Nephron progenitor cell (in vitro differentiated cells): ENCODE data around the gene SYNGR4.

Experiments
- DNase-seq: peaks from one replicate; pipeline ENCODE4 v3.0.0; 2021
- H3K27ac Mint-ChIP-seq: 2 replicates; pipeline ENCODE4 v1.8.0; 2021; ENCODE audit warnings: mild to moderate bottlenecking, moderate library complexity, mixed read lengths
- H3K27me3 Mint-ChIP-seq: 2 replicates; pipeline ENCODE4 v1.8.0; 2021; ENCODE audit warnings: mild to moderate bottlenecking, low read depth, mixed read lengths; ENCODE audit not compliant: poor library complexity
- H3K36me3 Mint-ChIP-seq: 2 replicates; pipeline ENCODE4 v1.8.0; 2021; ENCODE audit warnings: low read depth, mixed read lengths
- H3K4me1 Mint-ChIP-seq: 2 replicates; pipeline ENCODE4 v1.8.0; 2021; ENCODE audit warnings: mixed read lengths
- H3K4me3 Mint-ChIP-seq: 2 replicates; pipeline ENCODE4 v1.8.0; 2021; ENCODE audit warnings: mild to moderate bottlenecking, moderate library complexity, mixed read lengths
- H3K9me3 Mint-ChIP-seq: 2 replicates; pipeline ENCODE4 v1.8.0; 2021; ENCODE audit warnings: mild to moderate bottlenecking, moderate library complexity, mixed read lengths
- TF ChIP-seq, protein P1 (sequence below): fragments of 200-600 bp; sonication (generic); IDR thresholded peaks from 2 replicates; pipeline ENCODE4 v1.5.0; 2021; ENCODE audit warnings: antibody characterized with exemption

Gene SYNGR4

DNA sequence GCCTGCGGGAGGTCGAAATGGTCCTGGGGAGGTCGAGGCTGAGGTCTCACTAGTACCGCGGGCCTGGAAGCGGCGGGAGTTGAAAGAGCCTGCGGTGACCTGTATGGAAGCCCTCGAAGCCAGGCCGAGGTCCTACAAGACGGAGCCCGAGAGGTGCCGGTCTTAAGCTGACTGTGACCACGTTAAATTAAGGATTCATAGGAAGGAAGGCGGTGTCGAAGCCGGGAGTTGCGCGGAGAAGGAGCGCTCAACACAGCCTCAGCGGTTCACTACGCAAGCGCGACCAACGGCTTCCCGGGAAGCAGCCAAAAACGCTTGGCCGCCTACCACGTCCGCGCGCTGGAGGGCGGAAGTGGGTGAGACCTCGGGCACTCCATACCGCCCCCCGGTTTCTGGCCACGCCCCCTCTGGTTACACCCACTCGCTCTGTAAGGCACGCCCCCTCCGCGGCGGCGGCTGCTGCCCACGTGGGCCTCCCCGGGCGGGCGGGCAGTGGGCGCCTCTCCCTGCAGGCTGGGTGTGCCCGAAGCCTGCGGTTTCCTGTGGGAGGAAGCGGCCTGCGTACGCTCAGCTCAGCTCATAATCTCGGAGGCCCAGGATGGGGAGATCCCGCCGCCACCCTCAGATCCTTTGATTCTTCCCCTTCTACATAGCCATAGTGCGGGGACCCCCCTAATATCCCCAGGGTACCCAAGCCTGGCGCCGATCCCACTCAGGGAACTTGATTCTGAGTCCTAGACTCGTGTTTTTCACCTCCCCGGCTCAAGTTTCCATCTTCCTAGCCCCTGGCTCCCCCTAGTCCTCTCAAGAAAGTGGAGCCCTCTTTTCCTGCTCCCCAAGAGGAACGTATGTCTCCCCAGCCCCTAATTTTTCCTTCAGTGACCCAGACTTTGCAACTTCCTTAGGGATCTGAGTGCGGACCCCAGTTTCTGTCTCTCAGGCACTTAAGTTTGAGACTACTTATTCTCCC lies 42.3 kb upstream of the SYNGR4 start:
- TF ChIP-seq, protein P1, sequence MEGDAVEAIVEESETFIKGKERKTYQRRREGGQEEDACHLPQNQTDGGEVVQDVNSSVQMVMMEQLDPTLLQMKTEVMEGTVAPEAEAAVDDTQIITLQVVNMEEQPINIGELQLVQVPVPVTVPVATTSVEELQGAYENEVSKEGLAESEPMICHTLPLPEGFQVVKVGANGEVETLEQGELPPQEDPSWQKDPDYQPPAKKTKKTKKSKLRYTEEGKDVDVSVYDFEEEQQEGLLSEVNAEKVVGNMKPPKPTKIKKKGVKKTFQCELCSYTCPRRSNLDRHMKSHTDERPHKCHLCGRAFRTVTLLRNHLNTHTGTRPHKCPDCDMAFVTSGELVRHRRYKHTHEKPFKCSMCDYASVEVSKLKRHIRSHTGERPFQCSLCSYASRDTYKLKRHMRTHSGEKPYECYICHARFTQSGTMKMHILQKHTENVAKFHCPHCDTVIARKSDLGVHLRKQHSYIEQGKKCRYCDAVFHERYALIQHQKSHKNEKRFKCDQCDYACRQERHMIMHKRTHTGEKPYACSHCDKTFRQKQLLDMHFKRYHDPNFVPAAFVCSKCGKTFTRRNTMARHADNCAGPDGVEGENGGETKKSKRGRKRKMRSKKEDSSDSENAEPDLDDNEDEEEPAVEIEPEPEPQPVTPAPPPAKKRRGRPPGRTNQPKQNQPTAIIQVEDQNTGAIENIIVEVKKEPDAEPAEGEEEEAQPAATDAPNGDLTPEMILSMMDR, result no peak
- no peaks in the 10 kb centered on the region for H3K36me3 Mint-ChIP-seq
- peak; percentile 99 for DNase-seq
- peak overlapping the region; percentile 87 for H3K4me3 Mint-ChIP-seq
- peaks cover 86% of the 10 kb centered on the region for H3K4me1 Mint-ChIP-seq
- peaks cover 5% of the 10 kb centered on the region for H3K27me3 Mint-ChIP-seq
- H3K9me3 Mint-ChIP-seq, result no peaks in the 10 kb centered on the region
- peak overlapping the region; percentile 100 for H3K27ac Mint-ChIP-seq

DNA sequence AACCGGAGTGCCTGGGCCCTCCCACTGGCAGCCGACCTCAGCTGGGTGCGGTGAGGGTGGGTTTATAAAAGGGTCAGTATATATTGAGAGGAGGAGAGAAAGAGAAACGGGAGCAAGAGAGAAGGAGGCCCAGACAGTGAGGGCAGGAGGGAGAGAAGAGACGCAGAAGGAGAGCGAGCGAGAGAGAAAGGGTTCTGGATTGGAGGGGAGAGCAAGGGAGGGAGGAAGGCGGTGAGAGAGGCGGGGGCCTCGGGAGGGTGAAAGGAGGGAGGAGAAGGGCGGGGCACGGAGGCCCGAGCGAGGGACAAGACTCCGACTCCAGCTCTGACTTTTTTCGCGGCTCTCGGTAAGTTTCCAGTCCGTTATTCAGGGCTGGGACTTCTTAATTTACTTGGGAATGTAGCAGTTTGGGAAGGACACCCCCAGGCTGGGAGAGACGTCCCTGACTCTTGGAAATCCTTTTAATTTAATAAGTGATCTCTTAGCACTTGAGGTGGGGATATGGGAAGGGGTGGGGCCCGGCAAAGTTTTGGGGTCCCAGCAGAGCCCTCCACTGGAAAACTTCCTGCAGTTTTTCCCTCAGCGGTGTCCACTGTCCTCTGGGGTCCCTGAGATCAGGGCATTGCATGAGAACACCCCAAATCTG lies 38.8 kb upstream of the SYNGR4 start, which contains the start of gene EMP3:
Gene EMP3 (plus strand): TSS at position 288 of the 646 bp plus-strand sequence. CDS start 1,293 bp downstream, outside the sequence.
- H3K36me3 Mint-ChIP-seq, result peaks cover 13% of the 10 kb centered on the region
- H3K9me3 Mint-ChIP-seq, result peaks cover 20% of the 10 kb centered on the region
- peak within 1 kb of the TSS; percentile 81 for H3K4me3 Mint-ChIP-seq
- peak; percentile 75 for DNase-seq
- TF ChIP-seq, protein P1, result no peak
- H3K27me3 Mint-ChIP-seq, result no peaks in the 10 kb centered on the region
- peaks cover 74% of the 10 kb centered on the region for H3K4me1 Mint-ChIP-seq
- H3K27ac Mint-ChIP-seq, result peak within 1 kb of the TSS; percentile 93

DNA sequence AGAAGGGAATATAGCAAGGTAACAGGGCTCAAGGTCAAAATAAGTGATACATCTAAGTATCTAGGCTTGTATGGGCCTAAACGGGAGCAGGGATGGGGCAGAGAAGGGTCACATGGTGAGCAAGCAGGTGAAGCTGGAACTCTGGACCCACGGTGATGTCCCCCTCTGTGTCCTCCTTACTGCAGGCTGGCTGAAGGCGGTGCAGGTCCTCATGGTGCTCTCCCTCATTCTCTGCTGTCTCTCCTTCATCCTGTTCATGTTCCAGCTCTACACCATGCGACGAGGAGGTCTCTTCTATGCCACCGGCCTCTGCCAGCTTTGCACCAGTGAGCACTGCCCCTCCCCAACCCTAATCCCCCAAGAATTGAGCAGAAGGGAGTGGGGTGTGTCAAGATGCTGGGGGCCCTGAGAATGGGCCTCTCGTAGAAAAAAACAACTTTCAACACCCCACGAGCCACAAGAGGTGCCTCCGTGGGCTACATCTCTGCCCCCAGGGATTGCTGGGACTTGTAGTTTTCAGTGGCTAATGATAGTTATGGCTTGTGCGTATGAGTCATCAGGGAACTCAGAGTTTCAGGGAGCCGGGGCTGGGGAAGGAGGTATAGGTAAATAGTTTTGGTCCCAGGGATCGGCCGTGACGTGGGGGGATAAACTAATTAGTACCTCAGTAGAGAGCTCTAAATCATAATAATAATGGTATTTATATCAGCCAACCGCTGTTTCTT lies 34.8 kb upstream of the SYNGR4 start:
- peaks cover 71% of the 10 kb centered on the region for H3K4me1 Mint-ChIP-seq
- TF ChIP-seq, protein P1, result no peak
- H3K27ac Mint-ChIP-seq, result peak overlapping the region; percentile 96
- DNase-seq, result no peak
- H3K36me3 Mint-ChIP-seq, result peaks cover 13% of the 10 kb centered on the region
- H3K27me3 Mint-ChIP-seq, result peaks cover 5% of the 10 kb centered on the region
- peaks cover 20% of the 10 kb centered on the region for H3K9me3 Mint-ChIP-seq
- H3K4me3 Mint-ChIP-seq, result peak overlapping the region; percentile 79

DNA sequence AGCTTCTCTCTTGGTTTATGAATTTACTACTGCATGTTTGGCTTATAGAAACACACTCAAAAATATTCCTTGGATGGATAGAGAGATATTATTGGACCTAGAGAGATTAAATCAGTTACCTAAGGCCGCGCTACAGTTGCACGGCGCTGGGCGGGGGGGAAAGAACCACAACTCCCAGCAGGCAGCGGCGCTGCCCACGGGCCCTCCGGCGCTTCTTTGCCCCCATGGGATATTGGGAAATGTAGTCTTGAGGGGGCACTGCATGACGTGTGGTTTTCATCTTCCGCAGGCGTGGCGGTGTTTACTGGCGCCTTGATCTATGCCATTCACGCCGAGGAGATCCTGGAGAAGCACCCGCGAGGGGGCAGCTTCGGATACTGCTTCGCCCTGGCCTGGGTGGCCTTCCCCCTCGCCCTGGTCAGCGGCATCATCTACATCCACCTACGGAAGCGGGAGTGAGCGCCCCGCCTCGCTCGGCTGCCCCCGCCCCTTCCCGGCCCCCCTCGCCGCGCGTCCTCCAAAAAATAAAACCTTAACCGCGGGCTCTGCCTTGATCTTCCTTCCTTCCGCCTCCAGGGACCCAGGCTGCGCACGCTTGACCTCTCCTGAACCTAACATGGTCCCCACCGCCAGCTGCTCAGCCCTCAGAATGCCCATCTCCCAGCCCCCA lies 34.0 kb upstream of the SYNGR4 start:
- Mint-ChIP-seq H3K4me1 (peaks cover 69% of the 10 kb centered on the region), H3K27ac (peak overlapping the region; percentile 96), H3K9me3 (peaks cover 20% of the 10 kb centered on the region), H3K27me3 (peaks cover 5% of the 10 kb centered on the region), H3K36me3 (peaks cover 13% of the 10 kb centered on the region), H3K4me3 (peak overlapping the region; percentile 79)
- TF ChIP-seq, protein P1, result no peak
- DNase-seq, result peak; percentile 82

DNA sequence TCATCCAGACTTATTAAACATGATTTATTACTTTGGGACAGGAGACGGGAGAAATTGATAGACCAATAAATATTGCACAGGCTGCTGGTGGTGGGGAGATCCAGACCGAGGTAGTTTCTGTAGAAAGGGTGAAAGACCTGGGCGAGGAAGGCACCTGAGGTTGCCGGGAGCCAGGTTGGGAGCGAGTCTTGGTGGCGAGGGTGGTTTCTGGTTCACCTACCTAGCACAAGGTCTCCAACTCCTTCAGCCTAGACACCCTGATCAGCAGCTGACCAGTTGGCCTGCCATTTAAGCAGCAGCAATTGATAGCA lies 31.9 kb upstream of the SYNGR4 start:
- H3K36me3 Mint-ChIP-seq, result peaks cover 13% of the 10 kb centered on the region
- DNase-seq, result no peak
- H3K27ac Mint-ChIP-seq, result peak overlapping the region; percentile 50
- H3K4me1 Mint-ChIP-seq, result peaks cover 52% of the 10 kb centered on the region
- peaks cover 18% of the 10 kb centered on the region for H3K9me3 Mint-ChIP-seq
- TF ChIP-seq, protein P1, result no peak
- peak overlapping the region; percentile 82 for H3K4me3 Mint-ChIP-seq
- peaks cover 5% of the 10 kb centered on the region for H3K27me3 Mint-ChIP-seq
